HG03521 (cell line): ENCODE data around the gene GFM1.

Source experiments
- ATAC-seq: cut with Tn5 transposase; IDR thresholded peaks from one replicate; pipeline ENCODE4 v1.9.1; 2021; ENCODE audit warnings: mild to moderate bottlenecking, moderate library complexity; ENCODE audit not compliant: unreplicated experiment

GFM1 gene

GRCh38 chr3:158723991-158724390, 79.7 kb downstream of the GFM1 start:
- ATAC-seq: no peak

GRCh38 chr3:158725348-158726011, 81.2 kb downstream of the GFM1 start:
- ATAC-seq: no peak

GRCh38 chr3:158727206-158728060, 83.1 kb downstream of the GFM1 start:
- peak; percentile 52 for ATAC-seq

- ATAC-seq: no peak
These were observed 83.7 kb downstream of the GFM1 start for GRCh38 chr3:158728061-158728377.

- ATAC-seq: no peak
These were observed 84.5 kb downstream of the GFM1 start for GRCh38 chr3:158728851-158729250.

- ATAC-seq: no peak
These were observed 87.2 kb downstream of the GFM1 start for GRCh38 chr3:158731486-158731885.

GRCh38 chr3:158731938-158732855, 87.9 kb downstream of the GFM1 start, which contains the start of gene RARRES1:
RARRES1 (minus strand) TSS chr3:158732457; CDS start chr3:158732415, 42 bp downstream.
- ATAC-seq: peak; percentile 72

GRCh38 chr3:158732856-158733200, 88.5 kb downstream of the GFM1 start:
- ATAC-seq: no peak

- no peak for ATAC-seq
These were observed 89.3 kb downstream of the GFM1 start for GRCh38 chr3:158733656-158734055.

- no peak for ATAC-seq
These were observed 91.1 kb downstream of the GFM1 start for GRCh38 chr3:158735296-158736033.

GRCh38 chr3:158737410-158737809, 93.1 kb downstream of the GFM1 start:
- ATAC-seq: no peak

- ATAC-seq: no peak
These were observed 93.8 kb downstream of the GFM1 start for GRCh38 chr3:158737976-158738615.

- ATAC-seq: no peak
These were observed 94.3 kb downstream of the GFM1 start for GRCh38 chr3:158738653-158739052.

GRCh38 chr3:158739078-158739477, 94.8 kb downstream of the GFM1 start:
- no peak for ATAC-seq

- no peak for ATAC-seq
These were observed 95.3 kb downstream of the GFM1 start for GRCh38 chr3:158739661-158740060.
